ENCODE data around the gene WDR82. TPM values are rescaled to one million over a fixed set of nuclear protein-coding genes. Genes with fewer than 3 reads are reported as not detected.

The WDR82 gene
- total and polyA plus RNA-seq, 9 of the 15 experiments (the other 6 are each of a cell fraction or from before 2014, with no cell fraction given) = 6.4 to 62.9 (median 37.1) TPM

DNA sequence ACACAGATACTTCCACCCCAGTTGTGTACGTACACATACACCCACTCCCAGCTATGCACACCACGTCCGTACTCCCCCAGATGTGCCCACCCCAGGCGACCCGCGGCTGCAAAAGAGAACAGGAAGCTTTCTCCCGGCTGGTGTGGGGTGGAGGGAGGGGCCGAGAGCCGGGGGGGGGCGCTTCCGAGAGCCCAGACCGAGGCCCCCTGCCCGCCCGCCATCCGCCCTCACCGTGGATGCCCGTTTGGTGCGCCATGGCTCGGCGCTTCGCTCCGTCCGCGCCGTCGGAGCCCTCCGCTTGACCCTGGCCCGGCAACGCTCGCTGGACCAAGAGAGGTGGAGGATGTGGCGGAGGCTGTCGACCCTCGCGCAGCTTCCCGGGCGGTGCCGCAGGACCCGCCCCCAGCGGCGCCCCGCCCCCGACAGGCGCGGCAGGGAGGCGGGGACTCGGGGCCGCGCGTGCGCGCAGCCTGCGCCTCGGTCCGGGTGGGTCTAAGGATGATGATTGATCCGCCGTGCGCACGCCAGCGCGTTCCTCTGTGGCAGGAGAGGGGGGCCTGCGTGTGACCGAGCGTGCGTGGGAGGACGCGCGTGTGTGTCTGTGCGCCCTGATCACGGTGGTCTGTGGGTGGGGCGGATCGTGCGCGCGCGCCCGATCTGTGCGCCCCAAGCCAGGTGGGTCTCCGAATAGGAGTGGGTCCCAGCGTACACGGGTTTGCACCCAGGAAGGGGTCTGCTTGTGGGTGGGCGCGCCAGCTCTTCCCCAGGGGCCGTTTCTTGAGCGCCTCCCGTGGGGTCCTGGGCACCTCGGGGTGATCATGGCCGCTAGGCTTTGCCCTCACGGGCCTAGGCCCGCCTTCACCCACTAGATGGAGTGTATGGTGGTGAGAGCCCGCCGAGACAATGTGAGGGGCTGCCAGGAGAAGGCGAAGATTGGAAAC lies 39.4 kb downstream of the WDR82 start, which contains the start of gene TWF2:
TWF2 (minus strand) TSS at position 398 of the 941 bp plus-strand sequence; CDS start at position 256, 142 bp downstream.
- CTCF ChIA-PET (ENCODE audit: low intra/inter-chr PET ratio) = no interaction called here
- POLR2A ChIA-PET = interaction anchor here (0.6 to 0.9 kb wide), 4 partner anchors 13 to 106 kb away, joined by 3 to 5 read pairs (median 4); partner anchors contain the start of gene TLR9
- no peaks in the 10 kb centered on the region for H4K20me1 ChIP-seq (replicated peaks; ENCODE audit: control insufficient read depth, insufficient read depth, low read length)
- BruUV-seq (replicated peaks) = TSS peak; percentile 90
- H3K27me3 ChIP-seq (ENCODE audit: control insufficient read depth in 2 of 2, insufficient read depth in 2 of 2, low read length in 2 of 2) = no peaks in the 10 kb centered on the region
- peak within 1 kb of the TSS; percentile 98 for H3K4me2 ChIP-seq (ENCODE audit: insufficient read depth, low read length)
- H3K9ac ChIP-seq (ENCODE audit: insufficient read depth in 1 of 2, low read depth in 2 of 2, low read length in 2 of 2) = peak within 1 kb of the TSS; percentile 77 to 96
- WGBS (ENCODE audit: insufficient coverage, low coverage, missing lambda C conversion rate) = 1% methylated on average over 20 of the region's 92 CpGs
- peak; percentile 82 to 95 (median 95) for DNase-seq (ENCODE audit: extremely low read depth in 1 of 4, low spot score in 3 of 4)
- peaks cover 38% of the 10 kb centered on the region in 2 experiments for H3K4me1 ChIP-seq (replicated peaks in 1 of 2; ENCODE audit: control insufficient read depth in 2 of 2, insufficient read depth in 2 of 2, low read length in 2 of 2)
- ATAC-seq = peak; percentile 86
- H3K4me3 ChIP-seq = peak within 1 kb of the TSS; percentile 67
- intact Hi-C loops (cut with micrococcal nuclease) (no loop called here), in situ Hi-C loops (cut with MboI) (no loop called here)
- H3K79me2 ChIP-seq (ENCODE audit: control insufficient read depth, insufficient read depth, low read length) = peaks cover 51% of the 10 kb centered on the region
- FAIRE-seq = no peak
- no peaks in the 10 kb centered on the region for H3K9me1 ChIP-seq (ENCODE audit: control insufficient read depth, insufficient read depth, low read length)
- H3K27ac ChIP-seq (ENCODE audit: extremely low read depth, low read depth, low read length) = peak within 1 kb of the TSS; percentile 80
- H3K36me3 ChIP-seq (ENCODE audit: control insufficient read depth, insufficient read depth, low read length) = peaks cover 6% of the 10 kb centered on the region; the same call in 2 of the 3 replicates
- no peaks in the 10 kb centered on the region for H3K9me3 ChIP-seq (replicated peaks; ENCODE audit: control insufficient read depth, insufficient read depth, low read depth, low read length)
- H2AFZ ChIP-seq (ENCODE audit: low read depth, low read length) = peak within 1 kb of the TSS; percentile 85
- TF ChIP-seq, protein P1, sequence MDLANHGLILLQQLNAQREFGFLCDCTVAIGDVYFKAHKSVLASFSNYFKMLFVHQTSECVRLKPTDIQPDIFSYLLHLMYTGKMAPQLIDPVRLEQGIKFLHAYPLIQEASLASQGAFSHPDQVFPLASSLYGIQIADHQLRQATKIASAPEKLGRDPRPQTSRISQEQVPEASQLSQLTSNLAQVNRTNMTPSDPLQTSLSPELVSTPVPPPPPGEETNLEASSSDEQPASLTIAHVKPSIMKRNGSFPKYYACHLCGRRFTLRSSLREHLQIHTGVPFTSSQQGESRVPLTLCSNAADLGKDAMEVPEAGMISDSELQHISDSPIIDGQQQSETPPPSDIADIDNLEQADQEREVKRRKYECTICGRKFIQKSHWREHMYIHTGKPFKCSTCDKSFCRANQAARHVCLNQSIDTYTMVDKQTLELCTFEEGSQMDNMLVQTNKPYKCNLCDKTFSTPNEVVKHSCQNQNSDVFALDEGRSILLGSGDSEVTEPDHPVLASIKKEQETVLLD (IDR thresholded peaks at IDR 0.05) = peak; percentile 77
- TF ChIP-seq, protein P2, sequence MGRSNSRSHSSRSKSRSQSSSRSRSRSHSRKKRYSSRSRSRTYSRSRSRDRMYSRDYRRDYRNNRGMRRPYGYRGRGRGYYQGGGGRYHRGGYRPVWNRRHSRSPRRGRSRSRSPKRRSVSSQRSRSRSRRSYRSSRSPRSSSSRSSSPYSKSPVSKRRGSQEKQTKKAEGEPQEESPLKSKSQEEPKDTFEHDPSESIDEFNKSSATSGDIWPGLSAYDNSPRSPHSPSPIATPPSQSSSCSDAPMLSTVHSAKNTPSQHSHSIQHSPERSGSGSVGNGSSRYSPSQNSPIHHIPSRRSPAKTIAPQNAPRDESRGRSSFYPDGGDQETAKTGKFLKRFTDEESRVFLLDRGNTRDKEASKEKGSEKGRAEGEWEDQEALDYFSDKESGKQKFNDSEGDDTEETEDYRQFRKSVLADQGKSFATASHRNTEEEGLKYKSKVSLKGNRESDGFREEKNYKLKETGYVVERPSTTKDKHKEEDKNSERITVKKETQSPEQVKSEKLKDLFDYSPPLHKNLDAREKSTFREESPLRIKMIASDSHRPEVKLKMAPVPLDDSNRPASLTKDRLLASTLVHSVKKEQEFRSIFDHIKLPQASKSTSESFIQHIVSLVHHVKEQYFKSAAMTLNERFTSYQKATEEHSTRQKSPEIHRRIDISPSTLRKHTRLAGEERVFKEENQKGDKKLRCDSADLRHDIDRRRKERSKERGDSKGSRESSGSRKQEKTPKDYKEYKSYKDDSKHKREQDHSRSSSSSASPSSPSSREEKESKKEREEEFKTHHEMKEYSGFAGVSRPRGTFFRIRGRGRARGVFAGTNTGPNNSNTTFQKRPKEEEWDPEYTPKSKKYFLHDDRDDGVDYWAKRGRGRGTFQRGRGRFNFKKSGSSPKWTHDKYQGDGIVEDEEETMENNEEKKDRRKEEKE (IDR thresholded peaks at IDR 0.05; ENCODE audit: borderline replicate concordance in 1 of 2, control insufficient read depth in 1 of 2, low read depth in 2 of 2, low read length in 1 of 2) = no peak
- TF ChIP-seq EP400 (IDR thresholded peaks at IDR 0.05) (peak; percentile 79), ZNF76 (CRISPR knock-in tag; IDR thresholded peaks at IDR 0.05; ENCODE audit: borderline replicate concordance) (no peak), GABPA (tag; conservative IDR thresholded peaks at IDR 0.05; ENCODE audit: low read depth) (0 out of 2 replicates have a peak, but pooled peaks have one; percentile 29), ZNF431 (CRISPR knock-in tag; IDR thresholded peaks at IDR 0.05) (no peak), SUPT5H (IDR thresholded peaks at IDR 0.05) (peak; percentile 72), CBFB (CRISPR knock-in tag; IDR thresholded peaks at IDR 0.05) (no peak), GATAD2A (IDR thresholded peaks at IDR 0.05) (no peak), BRD9 (IDR thresholded peaks at IDR 0.05; ENCODE audit: low read depth, partially characterized antibody) (no peak), SIX5 (IDR thresholded peaks at IDR 0.05; ENCODE audit: borderline replicate concordance in 1 of 2, insufficient read depth in 1 of 2, low read depth in 1 of 2, low read length in 2 of 2) (no peak)
- TF ChIP-seq, protein P3, sequence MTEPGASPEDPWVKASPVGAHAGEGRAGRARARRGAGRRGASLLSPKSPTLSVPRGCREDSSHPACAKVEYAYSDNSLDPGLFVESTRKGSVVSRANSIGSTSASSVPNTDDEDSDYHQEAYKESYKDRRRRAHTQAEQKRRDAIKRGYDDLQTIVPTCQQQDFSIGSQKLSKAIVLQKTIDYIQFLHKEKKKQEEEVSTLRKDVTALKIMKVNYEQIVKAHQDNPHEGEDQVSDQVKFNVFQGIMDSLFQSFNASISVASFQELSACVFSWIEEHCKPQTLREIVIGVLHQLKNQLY (CRISPR knock-in tag; conservative IDR thresholded peaks at IDR 0.05) = no peak
- TF ChIP-seq, protein P4, sequence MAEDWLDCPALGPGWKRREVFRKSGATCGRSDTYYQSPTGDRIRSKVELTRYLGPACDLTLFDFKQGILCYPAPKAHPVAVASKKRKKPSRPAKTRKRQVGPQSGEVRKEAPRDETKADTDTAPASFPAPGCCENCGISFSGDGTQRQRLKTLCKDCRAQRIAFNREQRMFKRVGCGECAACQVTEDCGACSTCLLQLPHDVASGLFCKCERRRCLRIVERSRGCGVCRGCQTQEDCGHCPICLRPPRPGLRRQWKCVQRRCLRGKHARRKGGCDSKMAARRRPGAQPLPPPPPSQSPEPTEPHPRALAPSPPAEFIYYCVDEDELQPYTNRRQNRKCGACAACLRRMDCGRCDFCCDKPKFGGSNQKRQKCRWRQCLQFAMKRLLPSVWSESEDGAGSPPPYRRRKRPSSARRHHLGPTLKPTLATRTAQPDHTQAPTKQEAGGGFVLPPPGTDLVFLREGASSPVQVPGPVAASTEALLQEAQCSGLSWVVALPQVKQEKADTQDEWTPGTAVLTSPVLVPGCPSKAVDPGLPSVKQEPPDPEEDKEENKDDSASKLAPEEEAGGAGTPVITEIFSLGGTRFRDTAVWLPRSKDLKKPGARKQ (CRISPR knock-in tag; IDR thresholded peaks at IDR 0.05) = no peak
